Measurements from ENCODE around the gene NAALADL2. TPM values are rescaled to one million over a fixed set of nuclear protein-coding genes. Genes with fewer than 3 reads are reported as not detected.

NAALADL2 gene
- total RNA-seq, 1 experiment from 2014 or later: 2.7 TPM

DNA sequence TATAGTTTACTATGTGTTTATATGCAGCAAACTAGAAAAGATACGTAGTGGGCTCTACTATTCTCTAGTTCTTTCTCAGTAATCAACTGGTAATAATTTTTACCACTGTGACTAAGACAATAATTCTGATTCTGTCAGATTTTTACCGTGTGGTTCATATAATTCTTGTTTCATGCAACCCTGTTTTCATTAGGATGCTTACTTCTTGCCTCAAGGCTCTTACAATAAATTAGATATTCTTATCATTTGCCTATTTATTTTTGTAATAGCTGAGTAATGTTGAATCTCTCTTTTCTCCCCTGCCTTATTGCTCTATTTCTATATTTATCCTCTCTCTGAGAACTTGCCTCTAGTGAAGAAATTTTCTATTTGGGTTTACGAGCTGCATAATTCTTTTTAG lies 524.7 kb downstream of the NAALADL2 start:
- Histone ChIP-seq H3K27me3 (ENCODE audit: control insufficient read depth, insufficient read depth, low read length) (no peaks in the 10 kb centered on the region), H3K4me1 (ENCODE audit: control insufficient read depth, insufficient read depth, low read length) (no peaks in the 10 kb centered on the region), H3K36me3 (ENCODE audit: control insufficient read depth, insufficient read depth, low read length) (no peaks in the 10 kb centered on the region), H3K4me3 (ENCODE audit: low read depth in 2 of 2, low read length in 2 of 2) (no peak overlapping the region), H3K27ac (ENCODE audit: low read length) (no peak overlapping the region), H3K9me3 (ENCODE audit: control insufficient read depth, insufficient read depth, low read depth, low read length) (no peaks in the 10 kb centered on the region; the same call in 1 of the 2 replicates)
- POLR2A ChIA-PET: no interaction called here
- CTCF ChIA-PET: no interaction called here
- intact Hi-C loops (cut with micrococcal nuclease; ENCODE audit: unreplicated experiment) (no loop called here), in situ Hi-C loops (cut with HindIII; ENCODE audit: low pct_unique_long_range_greater_than_20kb, low sequenced_read_pairs) (no loop called here)
- no peak for TF ChIP-seq SIN3A (IDR thresholded peaks at IDR 0.05; ENCODE audit: borderline replicate concordance, insufficient read depth, low read depth, low read length)
- TF ChIP-seq POLR2AphosphoS5 (IDR thresholded peaks at IDR 0.05; ENCODE audit: low read depth, low read length): no peak
- no peak for TF ChIP-seq CTCF (IDR thresholded peaks at IDR 0.05)
- TF ChIP-seq, protein P1, sequence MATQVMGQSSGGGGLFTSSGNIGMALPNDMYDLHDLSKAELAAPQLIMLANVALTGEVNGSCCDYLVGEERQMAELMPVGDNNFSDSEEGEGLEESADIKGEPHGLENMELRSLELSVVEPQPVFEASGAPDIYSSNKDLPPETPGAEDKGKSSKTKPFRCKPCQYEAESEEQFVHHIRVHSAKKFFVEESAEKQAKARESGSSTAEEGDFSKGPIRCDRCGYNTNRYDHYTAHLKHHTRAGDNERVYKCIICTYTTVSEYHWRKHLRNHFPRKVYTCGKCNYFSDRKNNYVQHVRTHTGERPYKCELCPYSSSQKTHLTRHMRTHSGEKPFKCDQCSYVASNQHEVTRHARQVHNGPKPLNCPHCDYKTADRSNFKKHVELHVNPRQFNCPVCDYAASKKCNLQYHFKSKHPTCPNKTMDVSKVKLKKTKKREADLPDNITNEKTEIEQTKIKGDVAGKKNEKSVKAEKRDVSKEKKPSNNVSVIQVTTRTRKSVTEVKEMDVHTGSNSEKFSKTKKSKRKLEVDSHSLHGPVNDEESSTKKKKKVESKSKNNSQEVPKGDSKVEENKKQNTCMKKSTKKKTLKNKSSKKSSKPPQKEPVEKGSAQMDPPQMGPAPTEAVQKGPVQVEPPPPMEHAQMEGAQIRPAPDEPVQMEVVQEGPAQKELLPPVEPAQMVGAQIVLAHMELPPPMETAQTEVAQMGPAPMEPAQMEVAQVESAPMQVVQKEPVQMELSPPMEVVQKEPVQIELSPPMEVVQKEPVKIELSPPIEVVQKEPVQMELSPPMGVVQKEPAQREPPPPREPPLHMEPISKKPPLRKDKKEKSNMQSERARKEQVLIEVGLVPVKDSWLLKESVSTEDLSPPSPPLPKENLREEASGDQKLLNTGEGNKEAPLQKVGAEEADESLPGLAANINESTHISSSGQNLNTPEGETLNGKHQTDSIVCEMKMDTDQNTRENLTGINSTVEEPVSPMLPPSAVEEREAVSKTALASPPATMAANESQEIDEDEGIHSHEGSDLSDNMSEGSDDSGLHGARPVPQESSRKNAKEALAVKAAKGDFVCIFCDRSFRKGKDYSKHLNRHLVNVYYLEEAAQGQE (IDR thresholded peaks at IDR 0.05; ENCODE audit: insufficient read depth in 1 of 2, low read depth in 2 of 2, low read length in 1 of 2): no peak
- no peak for TF ChIP-seq TCF7L2 (IDR thresholded peaks at IDR 0.05; ENCODE audit: low read depth, low read length)
- DNase-seq (ENCODE audit: low read depth, low spot score): no peak
- no TSS peak for BruUV-seq (replicated peaks)
- ATAC-seq: no peak

DNA sequence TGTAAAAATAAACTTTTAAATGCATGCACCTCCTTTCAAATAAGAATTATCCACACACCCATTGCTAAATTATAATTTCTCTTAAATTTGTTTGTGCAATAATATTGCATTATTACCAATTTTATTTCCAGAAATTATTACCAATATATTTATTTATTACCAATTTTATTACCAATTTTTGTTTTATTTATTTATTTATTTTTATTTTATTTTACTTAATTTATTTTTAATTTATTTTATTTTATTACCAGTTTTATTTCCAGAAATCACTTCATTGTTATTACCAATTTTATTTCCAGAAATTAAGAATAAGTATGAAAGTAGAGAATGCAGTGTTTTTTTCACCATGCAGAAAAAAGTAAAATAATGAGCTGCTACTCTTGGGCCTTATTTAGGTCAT lies 525.4 kb downstream of the NAALADL2 start:
- TF ChIP-seq SIN3A (IDR thresholded peaks at IDR 0.05; ENCODE audit: borderline replicate concordance, insufficient read depth, low read depth, low read length) (no peak), POLR2AphosphoS5 (IDR thresholded peaks at IDR 0.05; ENCODE audit: low read depth, low read length) (no peak)
- TF ChIP-seq, protein P1 (IDR thresholded peaks at IDR 0.05; ENCODE audit: insufficient read depth in 1 of 2, low read depth in 2 of 2, low read length in 1 of 2): no peak
- intact Hi-C loops (cut with micrococcal nuclease; ENCODE audit: unreplicated experiment) (no loop called here), in situ Hi-C loops (cut with HindIII; ENCODE audit: low pct_unique_long_range_greater_than_20kb, low sequenced_read_pairs) (no loop called here)
- ATAC-seq: no peak
- no peaks in the 10 kb centered on the region for H3K36me3 ChIP-seq (ENCODE audit: control insufficient read depth, insufficient read depth, low read length)
- no peak overlapping the region for H3K4me3 ChIP-seq (ENCODE audit: low read depth in 2 of 2, low read length in 2 of 2)
- no peak for DNase-seq (ENCODE audit: low read depth, low spot score)
- BruUV-seq (replicated peaks): no TSS peak
- POLR2A ChIA-PET: interaction anchor here (0.6 kb wide), 1 partner anchor 225 kb away, joined by 6 read pairs; no protein-coding TSS in a partner anchor
- no peak overlapping the region for H3K27ac ChIP-seq (ENCODE audit: low read length)
- H3K4me1 ChIP-seq (ENCODE audit: control insufficient read depth, insufficient read depth, low read length): no peaks in the 10 kb centered on the region
- H3K27me3 ChIP-seq (ENCODE audit: control insufficient read depth, insufficient read depth, low read length): no peaks in the 10 kb centered on the region
- no peaks in the 10 kb centered on the region; the same call in 1 of the 2 replicates for H3K9me3 ChIP-seq (ENCODE audit: control insufficient read depth, insufficient read depth, low read depth, low read length)
- CTCF ChIA-PET: no interaction called here
